Endothelial cell (in vitro differentiated cells): ENCODE results near the gene CD96. TPM values are rescaled to one million over a fixed set of nuclear protein-coding genes. Genes with fewer than 3 reads are reported as not detected.
"Not testable (repeated sequence)": the region's sequence is repeated elsewhere in the genome, so short reads cannot be mapped to it uniquely, and the experiment has no call there.

Source experiments
- DNase-seq: peaks from one replicate; pipeline ENCODE4 v3.0.0; 2021; ENCODE audit warnings: low spot score
- H3K27ac Mint-ChIP-seq: one replicate; pipeline ENCODE4 v1.8.0; 2021; ENCODE audit warnings: mixed read lengths, inconsistent platforms; ENCODE audit not compliant: unreplicated experiment
- H3K27me3 Mint-ChIP-seq: one replicate; pipeline ENCODE4 v1.8.0; 2021; ENCODE audit warnings: mild to moderate bottlenecking, moderate library complexity, mixed read lengths, inconsistent platforms; ENCODE audit not compliant: unreplicated experiment
- H3K36me3 Mint-ChIP-seq: one replicate; pipeline ENCODE4 v1.8.0; 2021; ENCODE audit warnings: mild to moderate bottlenecking, low read depth, mixed read lengths, inconsistent platforms; ENCODE audit not compliant: unreplicated experiment
- H3K4me1 Mint-ChIP-seq: one replicate; pipeline ENCODE4 v1.8.0; 2021; ENCODE audit warnings: mild to moderate bottlenecking, mixed read lengths, inconsistent platforms; ENCODE audit not compliant: unreplicated experiment
- H3K4me3 Mint-ChIP-seq: one replicate; pipeline ENCODE4 v1.8.0; 2021; ENCODE audit warnings: mild to moderate bottlenecking, mixed read lengths, inconsistent platforms; ENCODE audit not compliant: unreplicated experiment
- H3K9me3 Mint-ChIP-seq: one replicate; pipeline ENCODE4 v1.8.0; 2021; ENCODE audit warnings: mixed read lengths, inconsistent platforms; ENCODE audit not compliant: unreplicated experiment
- total RNA-seq: library from RNA; stranded (reverse); fragmentation: NEBNext Ultra II Directional; extraction: Animal tissue kit (Norgen Biotek cat#: 25700); gene quantifications from one replicate; pipeline ENCODE4 v1.2.1, GENCODE V29; 2021; ENCODE audit not compliant: unreplicated experiment
- TF ChIP-seq, protein P1 (sequence below): fragments of 200-600 bp; sonication (generic); IDR thresholded peaks from one replicate; pipeline ENCODE4 v1.5.0; 2021; ENCODE audit warnings: antibody characterized with exemption; ENCODE audit not compliant: unreplicated experiment

CD96 gene
- total RNA-seq, 1 donor from 2014 or later: not detected

DNA sequence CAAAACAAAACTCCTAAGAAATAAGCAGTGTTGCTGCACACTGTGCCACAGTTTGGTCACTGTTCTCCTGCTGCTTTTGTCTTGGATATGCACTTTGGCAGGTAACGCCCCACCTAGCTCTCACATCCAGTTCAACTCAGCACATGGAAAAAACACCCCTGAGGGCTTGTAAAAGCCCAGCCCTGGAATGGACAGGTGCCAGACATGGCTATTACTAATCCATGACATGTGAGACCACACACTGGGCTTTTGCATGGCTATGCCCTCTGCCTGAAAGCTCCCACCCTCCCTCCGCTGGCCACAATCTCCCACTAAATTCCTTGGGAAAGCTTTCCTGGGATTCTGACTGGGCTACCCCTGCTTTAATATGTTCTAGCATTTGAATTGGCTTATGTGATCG, 77.8 kb downstream of the CD96 start:
- Mint-ChIP-seq H3K27me3 (peaks cover 4% of the 10 kb centered on the region), H3K36me3 (no peaks in the 10 kb centered on the region), H3K9me3 (no peaks in the 10 kb centered on the region), H3K4me1 (peaks cover 4% of the 10 kb centered on the region), H3K4me3 (no peak overlapping the region), H3K27ac (no peak overlapping the region)
- DNase-seq: no peak
- TF ChIP-seq, protein P1, sequence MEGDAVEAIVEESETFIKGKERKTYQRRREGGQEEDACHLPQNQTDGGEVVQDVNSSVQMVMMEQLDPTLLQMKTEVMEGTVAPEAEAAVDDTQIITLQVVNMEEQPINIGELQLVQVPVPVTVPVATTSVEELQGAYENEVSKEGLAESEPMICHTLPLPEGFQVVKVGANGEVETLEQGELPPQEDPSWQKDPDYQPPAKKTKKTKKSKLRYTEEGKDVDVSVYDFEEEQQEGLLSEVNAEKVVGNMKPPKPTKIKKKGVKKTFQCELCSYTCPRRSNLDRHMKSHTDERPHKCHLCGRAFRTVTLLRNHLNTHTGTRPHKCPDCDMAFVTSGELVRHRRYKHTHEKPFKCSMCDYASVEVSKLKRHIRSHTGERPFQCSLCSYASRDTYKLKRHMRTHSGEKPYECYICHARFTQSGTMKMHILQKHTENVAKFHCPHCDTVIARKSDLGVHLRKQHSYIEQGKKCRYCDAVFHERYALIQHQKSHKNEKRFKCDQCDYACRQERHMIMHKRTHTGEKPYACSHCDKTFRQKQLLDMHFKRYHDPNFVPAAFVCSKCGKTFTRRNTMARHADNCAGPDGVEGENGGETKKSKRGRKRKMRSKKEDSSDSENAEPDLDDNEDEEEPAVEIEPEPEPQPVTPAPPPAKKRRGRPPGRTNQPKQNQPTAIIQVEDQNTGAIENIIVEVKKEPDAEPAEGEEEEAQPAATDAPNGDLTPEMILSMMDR: no peak

DNA sequence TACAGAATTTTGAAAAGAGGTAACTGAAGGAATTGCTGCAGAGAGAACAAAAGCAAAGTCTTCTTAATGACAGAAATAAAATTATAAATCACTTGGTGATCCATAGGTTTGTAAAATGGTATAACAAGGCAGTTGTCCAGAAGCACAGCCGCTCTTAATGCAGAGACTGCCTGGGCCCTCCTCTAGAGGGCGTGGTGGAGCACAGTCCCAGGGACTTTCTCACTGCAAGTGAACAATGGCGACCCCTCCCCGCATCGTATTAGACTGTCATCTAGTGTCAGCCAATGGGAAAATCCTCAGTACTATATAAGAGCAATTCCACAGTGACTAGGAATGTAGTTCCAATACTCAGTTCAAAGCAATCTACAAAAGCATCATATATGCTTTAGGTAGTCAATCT, 79.5 kb downstream of the CD96 start:
- DNase-seq: peak; percentile 52
- no peak overlapping the region for H3K4me3 Mint-ChIP-seq
- H3K36me3 Mint-ChIP-seq: no peaks in the 10 kb centered on the region
- H3K4me1 Mint-ChIP-seq: no peaks in the 10 kb centered on the region
- no peaks in the 10 kb centered on the region for H3K9me3 Mint-ChIP-seq
- H3K27me3 Mint-ChIP-seq: no peaks in the 10 kb centered on the region
- TF ChIP-seq, protein P1: peak; percentile 63
- no peak overlapping the region for H3K27ac Mint-ChIP-seq

DNA sequence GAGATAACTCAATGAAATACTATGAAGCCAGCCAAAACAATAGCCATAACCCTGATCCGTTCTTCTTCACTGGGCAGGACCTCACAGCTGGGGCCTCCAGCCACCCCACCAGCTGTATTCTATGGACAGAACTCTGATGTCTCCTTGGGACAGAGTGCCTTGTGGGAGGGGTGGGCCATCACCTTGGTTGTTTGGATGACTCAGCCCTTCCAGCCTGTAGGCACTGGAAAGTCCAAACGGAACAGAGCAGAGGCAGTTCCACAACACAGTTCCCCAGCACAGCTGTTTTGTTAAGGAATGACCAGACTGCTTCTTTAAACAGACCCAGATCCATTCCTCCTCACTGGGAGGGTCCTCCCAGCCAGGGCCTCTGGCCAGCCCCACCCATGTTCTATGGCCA, 85.1 kb downstream of the CD96 start:
- H3K4me1 Mint-ChIP-seq: no peaks in the 10 kb centered on the region
- no peak overlapping the region for H3K27ac Mint-ChIP-seq
- no peak for DNase-seq
- no peak overlapping the region for H3K4me3 Mint-ChIP-seq
- H3K36me3 Mint-ChIP-seq: no peaks in the 10 kb centered on the region
- H3K27me3 Mint-ChIP-seq: no peaks in the 10 kb centered on the region
- TF ChIP-seq, protein P1: no peak
- no peaks in the 10 kb centered on the region for H3K9me3 Mint-ChIP-seq

DNA sequence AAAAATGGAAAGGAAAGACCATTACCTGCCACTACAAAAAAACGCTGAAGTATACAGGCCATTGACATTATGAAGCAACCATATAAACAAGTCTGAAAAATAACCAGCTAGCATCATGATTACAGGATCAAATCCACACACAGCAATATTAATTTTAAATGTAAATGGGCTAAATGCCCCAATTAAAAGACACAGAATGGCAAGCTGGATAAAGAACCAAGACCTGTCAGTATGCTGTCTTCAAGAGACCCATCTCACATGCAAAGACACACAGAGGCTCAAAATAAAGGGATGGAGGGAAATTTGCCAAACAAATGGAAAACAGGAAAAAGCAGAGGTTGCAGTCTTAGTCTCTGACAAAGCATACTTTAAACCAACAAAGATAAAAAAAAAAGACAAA, 87.0 kb downstream of the CD96 start:
- H3K4me1 Mint-ChIP-seq, H3K9me3 Mint-ChIP-seq, DNase-seq: not testable (repeated sequence)

DNA sequence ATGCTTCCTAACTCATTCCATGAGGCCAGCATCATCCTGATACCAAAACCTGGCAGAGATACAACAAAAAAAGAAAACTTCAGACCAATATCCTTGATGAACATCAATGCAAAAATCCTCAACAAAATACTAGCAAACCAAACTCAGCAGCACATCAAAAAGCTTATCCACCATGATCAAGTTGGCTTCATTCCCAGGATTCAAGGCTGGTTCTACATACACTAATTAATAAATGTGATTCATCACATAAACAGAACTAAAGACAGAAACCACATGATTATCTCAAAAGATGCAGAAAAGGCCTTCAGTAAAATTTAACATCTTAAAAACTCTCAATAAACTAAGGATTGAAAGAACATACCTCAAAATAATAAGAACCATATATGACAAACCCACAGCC, 88.6 kb downstream of the CD96 start:
- H3K36me3 Mint-ChIP-seq, H3K27me3 Mint-ChIP-seq, H3K4me1 Mint-ChIP-seq, H3K27ac Mint-ChIP-seq, H3K9me3 Mint-ChIP-seq, DNase-seq, H3K4me3 Mint-ChIP-seq: not testable (repeated sequence)

More for the DNA sequence above, 87.0 kb downstream of the CD96 start:
- not testable (repeated sequence) for H3K4me3 Mint-ChIP-seq, H3K27ac Mint-ChIP-seq, H3K27me3 Mint-ChIP-seq, H3K36me3 Mint-ChIP-seq

DNA sequence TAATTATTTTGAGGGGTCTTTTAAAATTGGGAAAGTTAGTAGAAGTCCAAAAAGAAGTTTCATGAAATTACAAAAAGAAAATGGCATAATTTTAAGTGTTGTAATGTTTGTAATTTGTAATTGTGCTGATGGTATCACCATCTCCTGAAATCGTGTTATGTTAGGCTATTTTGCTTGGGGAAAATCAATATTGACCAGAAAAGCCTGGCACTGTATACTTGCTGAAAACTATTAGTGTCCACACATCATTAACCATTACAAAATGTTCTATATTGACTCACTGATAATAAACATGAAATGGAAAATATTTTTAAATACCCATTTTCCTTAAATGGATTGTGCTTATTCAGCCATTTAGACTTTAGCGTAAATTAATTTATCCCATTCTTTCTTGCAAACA, 93.4 kb downstream of the CD96 start:
- H3K4me3 Mint-ChIP-seq: no peak overlapping the region
- DNase-seq: no peak
- H3K9me3 Mint-ChIP-seq: no peaks in the 10 kb centered on the region
- TF ChIP-seq, protein P1: no peak
- H3K4me1 Mint-ChIP-seq: no peaks in the 10 kb centered on the region
- no peak overlapping the region for H3K27ac Mint-ChIP-seq
- H3K36me3 Mint-ChIP-seq: no peaks in the 10 kb centered on the region
- peaks cover 2% of the 10 kb centered on the region for H3K27me3 Mint-ChIP-seq
